Measurements from ENCODE around the gene CEBPE. TPM values are rescaled to one million over a fixed set of nuclear protein-coding genes. Genes with fewer than 3 reads are reported as not detected.

Gene CEBPE
- polyA plus RNA-seq, 1 donor: 0.11 TPM

DNA sequence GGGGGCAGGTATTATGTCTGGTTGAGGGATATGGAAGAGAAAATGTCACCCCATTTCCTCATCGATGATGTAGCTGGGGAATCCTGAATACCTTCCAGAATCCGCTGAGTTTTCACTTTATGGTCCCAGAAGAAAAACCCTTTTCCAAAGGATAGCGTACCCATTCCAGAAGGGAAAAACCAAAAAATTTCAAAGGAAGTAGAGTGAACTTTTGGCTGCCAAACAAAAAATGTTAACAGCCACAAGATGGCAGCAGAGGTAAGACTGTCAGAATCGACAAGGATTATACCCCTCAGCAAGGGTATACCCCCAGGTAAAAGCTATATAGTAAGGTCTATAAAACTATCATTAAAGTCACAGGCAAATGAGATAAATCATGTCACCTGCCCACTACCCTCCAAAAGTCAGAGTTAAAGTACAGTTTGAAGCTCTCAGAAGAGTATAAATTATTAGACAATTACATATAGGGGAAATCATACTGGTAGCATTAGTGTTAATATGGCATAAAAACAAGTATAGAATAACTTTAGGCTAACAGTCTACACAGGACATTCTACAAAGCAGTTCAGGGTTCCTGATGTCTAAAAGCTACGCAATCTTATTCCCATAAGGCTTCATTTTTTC lies 42.2 kb downstream of the CEBPE start:
- no peak for DNase-seq (ENCODE audit: low read depth)

DNA sequence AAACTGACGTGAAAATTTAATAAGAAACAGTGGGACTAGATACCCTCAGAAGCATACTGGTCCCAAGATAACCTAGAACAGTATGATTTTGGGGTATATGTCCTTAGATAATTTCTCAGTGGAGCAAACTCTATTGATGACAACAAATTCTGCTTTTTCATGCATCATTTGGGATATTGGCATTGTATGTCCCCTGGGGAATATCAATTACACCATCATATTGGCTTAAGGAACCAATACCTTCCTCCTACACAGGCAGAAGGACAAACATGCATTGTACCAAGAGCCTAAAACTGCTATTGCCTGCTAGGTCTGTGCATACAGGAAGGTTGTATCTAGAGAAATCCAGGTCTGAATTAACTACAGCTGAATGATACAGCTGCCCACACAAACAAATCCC lies 44.1 kb downstream of the CEBPE start:
- no peak for DNase-seq (ENCODE audit: low read depth)

GRCh38 chr14:23071921-23072539 lies 47.0 kb downstream of the CEBPE start:
- DNase-seq (ENCODE audit: low read depth): no peak

DNA sequence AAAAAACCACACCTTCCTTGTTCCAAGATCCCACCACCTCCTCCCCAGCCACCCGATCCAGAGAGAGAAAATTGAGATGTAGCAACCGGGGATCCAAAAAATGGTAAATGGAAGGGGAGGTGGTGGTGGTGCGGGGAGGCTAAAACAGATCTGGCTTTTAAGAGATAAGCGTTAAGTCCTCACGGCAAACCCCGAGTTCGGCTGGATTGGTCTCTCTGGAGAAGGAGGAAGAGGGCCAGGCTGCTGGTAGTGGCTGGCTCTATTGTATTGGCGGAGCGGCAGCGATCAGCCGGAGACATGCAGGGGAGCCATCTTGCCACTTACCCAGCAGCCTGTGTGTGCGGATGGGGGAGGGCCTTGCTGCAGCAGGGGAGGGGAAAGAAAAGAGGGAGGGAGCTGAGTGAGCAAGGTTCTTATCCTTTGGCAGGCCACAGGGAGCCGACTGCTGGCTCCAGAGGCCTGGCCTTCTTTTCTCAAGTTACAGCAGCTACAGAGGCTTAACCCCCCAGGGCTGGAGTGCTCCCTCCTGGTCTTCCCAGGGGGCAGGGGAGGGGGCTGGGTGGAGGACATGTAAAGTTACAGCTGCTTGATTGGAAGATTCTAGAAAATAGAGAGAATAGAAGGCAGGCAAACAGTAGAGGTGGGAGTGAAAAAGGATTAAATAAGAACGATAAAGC lies 47.7 kb downstream of the CEBPE start:
- DNase-seq (ENCODE audit: low read depth): peak; percentile 57

GRCh38 chr14:23070262-23071129 lies 48.6 kb downstream of the CEBPE start:
- no peak for DNase-seq (ENCODE audit: low read depth)

- DNase-seq (ENCODE audit: low read depth): no peak
These were observed 49.6 kb downstream of the CEBPE start for GRCh38 chr14:23069413-23069806.

GRCh38 chr14:23068789-23069412 lies 50.2 kb downstream of the CEBPE start:
- peak; percentile 79 for DNase-seq (ENCODE audit: low read depth)

DNA sequence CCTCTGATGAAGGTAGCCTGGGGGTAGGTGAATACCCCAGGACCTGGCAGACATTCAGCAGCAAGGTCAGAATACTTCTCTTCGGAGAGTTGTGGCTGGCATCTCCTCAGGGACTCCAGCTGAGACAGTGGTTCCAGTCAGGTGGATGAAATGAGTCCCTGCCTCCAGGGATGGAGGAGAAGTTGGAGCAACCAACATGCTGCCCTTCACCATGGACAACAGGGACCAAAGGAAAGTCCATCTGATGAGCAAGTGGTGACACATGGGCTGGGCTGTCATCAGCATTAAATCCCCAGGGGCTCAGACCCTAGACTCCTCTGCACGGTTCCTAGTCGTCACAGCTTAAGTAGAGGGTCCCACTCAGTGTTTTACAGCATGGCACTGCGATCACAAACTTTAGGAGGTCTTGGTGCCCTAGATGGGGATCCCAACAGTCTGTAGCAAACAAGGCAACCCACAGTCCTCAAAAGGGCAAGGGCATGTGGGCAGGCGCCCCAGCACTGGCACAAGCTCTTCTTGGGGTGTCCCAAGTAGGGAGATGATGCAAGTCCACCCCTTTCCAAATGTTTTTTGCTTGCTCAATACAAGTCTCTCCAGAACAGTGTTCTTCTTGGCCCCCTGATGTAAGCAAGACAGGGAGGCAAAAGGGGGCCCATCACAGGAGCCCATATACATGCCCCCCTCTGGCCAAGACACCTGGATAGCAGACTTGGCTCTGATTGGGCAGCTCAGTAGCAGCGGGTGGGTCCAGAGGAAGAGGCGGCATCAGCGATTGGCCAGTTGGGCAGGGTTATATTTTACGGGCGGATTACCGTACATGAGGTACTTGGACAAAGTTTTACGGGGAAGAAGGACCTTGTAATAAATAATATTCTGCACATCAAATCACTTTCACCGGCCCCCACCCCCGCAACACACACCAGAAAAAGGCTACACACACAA lies 50.9 kb downstream of the CEBPE start:
- DNase-seq (ENCODE audit: low read depth): no peak

Other genes with a start within 250 kb of the CEBPE start
- 36.5 TPM for gene LRP10, start 247.5 kb downstream of the CEBPE start, polyA plus RNA-seq (ENCODE audit: insufficient read length)
- 0.24 TPM for gene REM2, start 236.0 kb downstream of the CEBPE start, polyA plus RNA-seq (ENCODE audit: insufficient read length)
- 57.9 TPM for gene RBM23, start 200.1 kb downstream of the CEBPE start, polyA plus RNA-seq (ENCODE audit: insufficient read length)
- gene PRMT5, start 189.9 kb downstream of the CEBPE start, polyA plus RNA-seq (ENCODE audit: insufficient read length): 61.0 TPM
- 30.2 TPM for gene HAUS4, start 162.2 kb downstream of the CEBPE start, polyA plus RNA-seq (ENCODE audit: insufficient read length)
- 44.8 TPM for gene AJUBA, start 136.7 kb downstream of the CEBPE start, polyA plus RNA-seq (ENCODE audit: insufficient read length)
- gene C14orf93, start 109.1 kb downstream of the CEBPE start, polyA plus RNA-seq (ENCODE audit: insufficient read length): 11.2 TPM
- gene PSMB5, start 84.4 kb downstream of the CEBPE start, polyA plus RNA-seq (ENCODE audit: insufficient read length): 226 TPM
- not detected for gene PSMB11, start 77.0 kb downstream of the CEBPE start, polyA plus RNA-seq (ENCODE audit: insufficient read length)
- 3.8 TPM for gene CDH24, start 61.7 kb downstream of the CEBPE start, polyA plus RNA-seq (ENCODE audit: insufficient read length)
- 144 TPM for gene ACIN1, start 24.1 kb downstream of the CEBPE start, polyA plus RNA-seq (ENCODE audit: insufficient read length)
- 47.4 TPM for gene C14orf119, start 23.8 kb downstream of the CEBPE start, polyA plus RNA-seq (ENCODE audit: insufficient read length)
- not detected for gene CIROP, start 14.3 kb downstream of the CEBPE start, polyA plus RNA-seq (ENCODE audit: insufficient read length)
- gene SLC7A8, start 64.4 kb upstream of the CEBPE start, polyA plus RNA-seq (ENCODE audit: insufficient read length): 2.9 TPM
- 0.59 TPM for gene RNF212B, start 118.7 kb upstream of the CEBPE start, polyA plus RNA-seq (ENCODE audit: insufficient read length)
- 11.1 TPM for gene HOMEZ, start 166.9 kb upstream of the CEBPE start, polyA plus RNA-seq (ENCODE audit: insufficient read length)
- gene PPP1R3E, start 183.6 kb upstream of the CEBPE start, polyA plus RNA-seq (ENCODE audit: insufficient read length): 18.5 TPM
- 30.9 TPM for gene BCL2L2, start 187.6 kb upstream of the CEBPE start, polyA plus RNA-seq (ENCODE audit: insufficient read length)
- gene PABPN1, start 202.2 kb upstream of the CEBPE start, polyA plus RNA-seq (ENCODE audit: insufficient read length): 114 TPM
- gene SLC22A17, start 233.6 kb upstream of the CEBPE start, polyA plus RNA-seq (ENCODE audit: insufficient read length): 23.3 TPM
- 69.2 TPM for gene EFS, start 245.9 kb upstream of the CEBPE start, polyA plus RNA-seq (ENCODE audit: insufficient read length)